H9 (cell line): Measurements from ENCODE around the gene RANBP17. TPM values are rescaled to one million over a fixed set of nuclear protein-coding genes. Genes with fewer than 3 reads are reported as not detected.

Experiments used
- DNase-seq: peaks from one replicate; pipeline ENCODE4 v3.0.0-alpha.2; 2017
- H2AFZ ChIP-seq: one replicate; pipeline ENCODE4 v1.6.1; 2013; ENCODE audit warnings: mild to moderate bottlenecking, low read length, control low read depth, moderate library complexity
- H2AK5ac ChIP-seq: 2 replicates; pipeline ENCODE4 v1.6.1; 2013; ENCODE audit warnings: low read length, control low read depth, mixed read lengths; ENCODE audit not compliant: insufficient read length
- H2BK120ac ChIP-seq: one replicate; pipeline ENCODE4 v1.6.1; 2013; ENCODE audit warnings: low read depth, mild to moderate bottlenecking, low read length, control low read depth, inconsistent platforms; ENCODE audit not compliant: poor library complexity, severe bottlenecking
- H2BK12ac ChIP-seq: 2 replicates; pipeline ENCODE4 v1.6.1; 2013; ENCODE audit warnings: low read length, control low read depth, mixed read lengths, low read depth; ENCODE audit not compliant: insufficient read length
- H2BK15ac ChIP-seq: 2 replicates; pipeline ENCODE4 v1.6.1; 2013; ENCODE audit warnings: low read depth, low read length, control low read depth
- H2BK20ac ChIP-seq: one replicate; pipeline ENCODE4 v1.6.1; 2013; ENCODE audit warnings: low read depth, mild to moderate bottlenecking, low read length, control low read depth, inconsistent platforms; ENCODE audit not compliant: poor library complexity, severe bottlenecking
- H2BK5ac ChIP-seq: 2 replicates; pipeline ENCODE4 v1.6.1; 2013; ENCODE audit warnings: low read length, control low read depth, mixed read lengths; ENCODE audit not compliant: insufficient read length
- H3K14ac ChIP-seq: 2 replicates; pipeline ENCODE4 v1.6.1; 2013; ENCODE audit warnings: low read length, control low read depth; ENCODE audit not compliant: insufficient read depth
- H3K18ac ChIP-seq: 2 replicates; pipeline ENCODE4 v1.6.1; 2013; ENCODE audit warnings: low read depth, mild to moderate bottlenecking, mixed read lengths, low read length, control low read depth; ENCODE audit not compliant: insufficient read length
- H3K23ac ChIP-seq: 2 replicates; pipeline ENCODE4 v1.6.1; 2013; ENCODE audit warnings: low read length, control low read depth, mixed read lengths, low read depth; ENCODE audit not compliant: insufficient read length
- H3K23me2 ChIP-seq: 2 replicates; pipeline ENCODE4 v1.6.1; 2013; ENCODE audit warnings: low read depth, mild to moderate bottlenecking, mixed read lengths, low read length, control low read depth; ENCODE audit not compliant: insufficient read length, poor library complexity, severe bottlenecking
- H3K27ac ChIP-seq: 2 replicates; pipeline ENCODE4 v1.5.1; 2013; ENCODE audit warnings: low read length, control low read depth, mixed read lengths, low read depth; ENCODE audit not compliant: insufficient read length
- H3K27me3 ChIP-seq: 2 replicates; pipeline ENCODE4 v1.6.1; 2013; ENCODE audit warnings: low read length, control low read depth, inconsistent platforms; ENCODE audit not compliant: insufficient read depth
- H3K4ac ChIP-seq: 2 replicates; pipeline ENCODE4 v1.6.1; 2013; ENCODE audit warnings: low read depth, mild to moderate bottlenecking, control low read depth, inconsistent platforms, low read length, moderate library complexity
- H3K4me1 ChIP-seq: 2 replicates; pipeline ENCODE4 v1.6.1; 2013; ENCODE audit warnings: low read length, control low read depth, inconsistent platforms; ENCODE audit not compliant: insufficient read depth
- H3K4me2 ChIP-seq: 2 replicates; pipeline ENCODE4 v1.6.1; 2013; ENCODE audit warnings: low read length, control low read depth, mixed read lengths; ENCODE audit not compliant: insufficient read length, insufficient read depth
- H3K56ac ChIP-seq: 2 replicates; pipeline ENCODE4 v1.6.1; 2013; ENCODE audit warnings: low read depth, mild to moderate bottlenecking, mixed read lengths, low read length, control low read depth; ENCODE audit not compliant: insufficient read length
- H3K79me1 ChIP-seq: 2 replicates; pipeline ENCODE4 v1.6.1; 2013; ENCODE audit warnings: low read depth, mild to moderate bottlenecking, moderate library complexity, low read length, control low read depth, inconsistent platforms; ENCODE audit not compliant: insufficient read depth, poor library complexity, severe bottlenecking
- H3K79me2 ChIP-seq: 2 replicates; pipeline ENCODE4 v1.6.1; 2013; ENCODE audit warnings: low read length, control low read depth, inconsistent platforms; ENCODE audit not compliant: insufficient read depth
- H3K9ac ChIP-seq: 2 replicates; pipeline ENCODE4 v1.6.1; 2013; ENCODE audit warnings: low read length, control low read depth, mixed read lengths; ENCODE audit not compliant: insufficient read length; ENCODE audit errors: extremely low read depth
- H3K9me3 ChIP-seq: one replicate; pipeline ENCODE4 v1.6.1; 2013; ENCODE audit warnings: low read depth, low read length, inconsistent platforms; ENCODE audit not compliant: control insufficient read depth
- H3T11ph ChIP-seq: one replicate; pipeline ENCODE4 v1.6.1; 2013; ENCODE audit warnings: mild to moderate bottlenecking, low read length, control low read depth, inconsistent platforms
- H4K20me1 ChIP-seq: one replicate; pipeline ENCODE4 v1.6.1; 2013; ENCODE audit not compliant: control insufficient read depth, insufficient read length, insufficient read depth
- H4K5ac ChIP-seq: 2 replicates; pipeline ENCODE4 v1.6.1; 2013; ENCODE audit warnings: low read depth, mild to moderate bottlenecking, mixed read lengths, low read length, control low read depth; ENCODE audit not compliant: insufficient read length
- H4K8ac ChIP-seq: replicated peaks from 2 replicates; pipeline ENCODE4 v1.6.1; 2013; ENCODE audit warnings: low read length, control low read depth, mixed read lengths, low read depth; ENCODE audit not compliant: insufficient read length
- H4K91ac ChIP-seq: 2 replicates; pipeline ENCODE4 v1.6.1; 2013; ENCODE audit warnings: low read depth, mild to moderate bottlenecking, moderate library complexity, mixed read lengths, low read length, control low read depth; ENCODE audit not compliant: insufficient read length
- H3K27ac Mint-ChIP-seq, 3 experiments: 2 replicates in 2 of 3; 3 replicates in 1 of 3; pipeline ENCODE4 v1.8.0; 2020 to 2021; ENCODE audit warnings: mixed read lengths in 3 of 3, mild to moderate bottlenecking in 1 of 3, moderate library complexity in 1 of 3
- H3K27me3 Mint-ChIP-seq: 2 replicates; pipeline ENCODE4 v1.8.0; 2021; ENCODE audit warnings: low read depth, mild to moderate bottlenecking, moderate library complexity, mixed read lengths
- H3K36me3 Mint-ChIP-seq, 3 experiments: 2 replicates in 2 of 3; 3 replicates in 1 of 3; pipeline ENCODE4 v1.8.0; 2020 to 2021; ENCODE audit warnings: low read depth in 3 of 3, mixed read lengths in 3 of 3; ENCODE audit not compliant: insufficient read depth in 1 of 3
- H3K4me1 Mint-ChIP-seq, 2 experiments: 2 replicates each; pipeline ENCODE4 v1.8.0; 2020; ENCODE audit warnings: mixed read lengths in 2 of 2
- H3K4me3 Mint-ChIP-seq, 2 experiments: 2 replicates in 1 of 2; 3 replicates in 1 of 2; pipeline ENCODE4 v1.8.0; 2020 to 2021; ENCODE audit warnings: mild to moderate bottlenecking in 2 of 2, mixed read lengths in 2 of 2, moderate library complexity in 1 of 2
- H3K9me3 Mint-ChIP-seq, 2 experiments: 2 replicates in 1 of 2; 3 replicates in 1 of 2; pipeline ENCODE4 v1.8.0; 2020; ENCODE audit warnings: mild to moderate bottlenecking in 2 of 2, mixed read lengths in 2 of 2, moderate library complexity in 1 of 2
- WGBS: extraction: QIAGEN DNeasy Blood & Tissue Kit; methylation state at CpG from one replicate; pipeline ENCODE4 v1.1.7; 2013; ENCODE audit warnings: missing lambda C conversion rate, low lambda C conversion rate, mixed read lengths; ENCODE audit not compliant: insufficient read length; ENCODE audit errors: extremely low coverage; 5-methylcytosine and 5-hydroxymethylcytosine counted together
- total RNA-seq: library from RNA; stranded (reverse); gene quantifications from 2 replicates; pipeline ENCODE4 v1.2.1, GENCODE V29; 2021
- TF ChIP-seq, protein P1 (sequence below): fragments of 200-600 bp; sonication (generic); conservative IDR thresholded peaks from 3 replicates; pipeline ENCODE4 v1.8.0; 2021; ENCODE audit warnings: antibody characterized with exemption, mild to moderate bottlenecking

RANBP17 gene
- total RNA-seq, 1 experiment from 2014 or later = 16.5 TPM

- Histone ChIP-seq H3K79me2 (no peaks in the 10 kb centered on the region), H3K9ac (no peak overlapping the region), H3K23ac (no peak overlapping the region), H3K4me1 (no peaks in the 10 kb centered on the region), H3K9me3 (no peaks in the 10 kb centered on the region), H3K27ac (no peak overlapping the region), H2AFZ (no peak overlapping the region), H2BK120ac (no peak overlapping the region), H3K79me1 (no peaks in the 10 kb centered on the region), H4K20me1 (no peaks in the 10 kb centered on the region), H4K91ac (no peak overlapping the region), H2BK20ac (no peak overlapping the region), H4K5ac (no peak overlapping the region), H3K23me2 (peaks cover 3% of the 10 kb centered on the region), H3T11ph (no peak overlapping the region), H2BK12ac (no peak overlapping the region), H3K4ac (no peak overlapping the region), H3K4me2 (peak overlapping the region; percentile 3), H2BK15ac (no peak overlapping the region), H3K56ac (no peak overlapping the region), H2BK5ac (no peak overlapping the region), H3K14ac (no peak overlapping the region), H3K18ac (no peak overlapping the region), H4K8ac (no peak overlapping the region), H2AK5ac (no peak overlapping the region), H3K27me3 (peaks cover 91% of the 10 kb centered on the region)
- Mint-ChIP-seq H3K27me3 (peaks cover 100% of the 10 kb centered on the region), H3K36me3 (no peaks in the 10 kb centered on the region; a peak in 1 of 7 replicates), H3K4me3 (peak overlapping the region in 1 of 2 experiments; percentile 35; a peak in 3 of 5 replicates), H3K27ac (no peak overlapping the region), H3K4me1 (peaks cover 14 to 50% of the 10 kb centered on the region in 2 experiments), H3K9me3 (peaks cover 3 to 8% of the 10 kb centered on the region in 2 experiments; a peak in 4 of 5 replicates)
- WGBS = no CpG with 5 or more reads among the region's 11 CpGs
- TF ChIP-seq, protein P1, sequence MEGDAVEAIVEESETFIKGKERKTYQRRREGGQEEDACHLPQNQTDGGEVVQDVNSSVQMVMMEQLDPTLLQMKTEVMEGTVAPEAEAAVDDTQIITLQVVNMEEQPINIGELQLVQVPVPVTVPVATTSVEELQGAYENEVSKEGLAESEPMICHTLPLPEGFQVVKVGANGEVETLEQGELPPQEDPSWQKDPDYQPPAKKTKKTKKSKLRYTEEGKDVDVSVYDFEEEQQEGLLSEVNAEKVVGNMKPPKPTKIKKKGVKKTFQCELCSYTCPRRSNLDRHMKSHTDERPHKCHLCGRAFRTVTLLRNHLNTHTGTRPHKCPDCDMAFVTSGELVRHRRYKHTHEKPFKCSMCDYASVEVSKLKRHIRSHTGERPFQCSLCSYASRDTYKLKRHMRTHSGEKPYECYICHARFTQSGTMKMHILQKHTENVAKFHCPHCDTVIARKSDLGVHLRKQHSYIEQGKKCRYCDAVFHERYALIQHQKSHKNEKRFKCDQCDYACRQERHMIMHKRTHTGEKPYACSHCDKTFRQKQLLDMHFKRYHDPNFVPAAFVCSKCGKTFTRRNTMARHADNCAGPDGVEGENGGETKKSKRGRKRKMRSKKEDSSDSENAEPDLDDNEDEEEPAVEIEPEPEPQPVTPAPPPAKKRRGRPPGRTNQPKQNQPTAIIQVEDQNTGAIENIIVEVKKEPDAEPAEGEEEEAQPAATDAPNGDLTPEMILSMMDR = no peak
- no peak for DNase-seq
Observed at GRCh38 chr5:171317230-171317629, 455.4 kb downstream of the RANBP17 start.
